Stimulated activated CD8-positive, alpha-beta memory T cell treated with anti-CD3 and anti-CD28 coated beads, Interleukin-15, amount 100 ng/mL, for 24 hours (primary cell): ENCODE measurements around the gene DNAAF3.
A peak's percentile ranks its signal among the peaks of the same experiment; 100 is the strongest.
"Not testable (repeated sequence)": the region's sequence is repeated elsewhere in the genome, so short reads cannot be mapped to it uniquely, and the experiment has no call there.

Experiments used
- DNase-seq: peaks from one replicate; pipeline ENCODE4 v3.0.0-alpha.2; 2020; ENCODE audit warnings: low read depth

The DNAAF3 gene

DNA sequence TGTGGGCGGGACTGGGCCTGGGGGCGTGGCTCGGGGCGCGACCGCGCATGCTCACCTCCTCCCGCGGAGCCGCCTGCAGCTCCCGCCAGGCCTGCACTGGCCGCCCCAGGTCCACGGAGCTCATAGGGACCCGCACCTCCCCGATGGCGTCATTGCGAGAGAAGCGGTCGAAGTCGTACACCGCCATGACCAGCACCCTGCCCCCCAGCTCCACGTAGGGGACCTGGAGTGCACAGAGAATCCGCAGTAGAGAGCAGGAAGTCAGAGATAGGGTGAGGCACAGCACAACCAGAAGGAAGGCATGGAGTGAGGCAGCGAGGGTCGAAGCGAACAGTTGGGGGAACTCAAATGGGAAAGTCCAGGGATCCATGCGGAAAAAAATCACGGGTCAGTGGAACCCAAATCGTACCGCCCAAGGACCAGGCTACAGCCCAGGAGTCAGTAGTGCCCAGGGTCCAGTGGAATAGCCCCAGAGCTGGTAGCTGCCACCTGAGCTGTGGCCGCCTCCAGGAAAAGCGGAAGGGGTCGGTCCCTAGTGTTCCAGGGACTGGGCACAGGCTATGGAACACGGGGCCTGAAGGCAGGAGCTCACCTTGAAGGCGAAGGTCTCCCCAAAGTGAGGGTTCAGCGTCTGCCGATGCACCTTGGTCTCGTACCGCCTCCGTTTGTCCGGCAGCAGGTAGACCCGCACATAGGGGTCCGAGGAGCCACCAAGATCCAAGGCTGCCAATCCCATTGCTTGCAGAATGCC is 8.9 kb upstream of the DNAAF3 start:
- no peak for DNase-seq

GRCh38 chr19:55174425-55175116 is 8.2 kb upstream of the DNAAF3 start:
- DNase-seq: no peak

DNA sequence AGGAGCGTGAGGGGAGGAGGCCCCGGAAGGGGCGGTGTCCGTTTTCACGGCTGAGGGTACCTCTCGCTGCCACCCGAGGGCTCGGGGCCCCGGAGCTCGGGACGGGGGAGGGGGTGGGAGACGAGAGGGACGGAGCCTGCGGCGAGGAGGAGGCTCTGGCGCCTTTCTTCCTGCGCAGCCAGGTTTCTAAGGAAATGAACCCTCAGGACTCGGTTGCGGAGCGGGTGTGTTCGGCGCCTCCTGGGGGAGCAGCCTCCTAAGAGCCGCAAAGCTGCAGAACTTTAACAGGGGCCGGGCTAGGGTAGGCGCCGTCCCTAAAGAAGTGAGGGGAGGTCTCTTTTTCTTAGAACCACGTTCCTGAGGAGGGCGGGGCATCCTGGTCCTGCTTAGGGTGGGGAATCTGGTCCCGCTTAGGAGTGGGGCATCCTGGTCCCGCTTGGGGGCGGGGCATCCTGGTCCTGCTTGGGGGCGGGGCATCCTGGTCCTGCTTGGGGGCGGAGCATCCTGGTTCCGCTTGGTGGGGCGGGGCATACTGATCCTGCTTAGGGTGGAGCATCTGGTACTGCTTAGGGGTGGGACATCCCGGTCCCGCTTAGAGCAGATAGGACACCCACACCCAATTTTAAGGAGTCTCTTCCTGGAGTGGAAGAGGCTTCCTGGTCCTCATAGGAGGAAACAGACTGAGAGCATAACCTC is 7.4 kb upstream of the DNAAF3 start:
- DNase-seq: no peak

- no peak for DNase-seq
Measured at GRCh38 chr19:55173186-55173713, 6.8 kb upstream of the DNAAF3 start.

GRCh38 chr19:55172741-55173140 is 6.3 kb upstream of the DNAAF3 start:
- no peak for DNase-seq

DNA sequence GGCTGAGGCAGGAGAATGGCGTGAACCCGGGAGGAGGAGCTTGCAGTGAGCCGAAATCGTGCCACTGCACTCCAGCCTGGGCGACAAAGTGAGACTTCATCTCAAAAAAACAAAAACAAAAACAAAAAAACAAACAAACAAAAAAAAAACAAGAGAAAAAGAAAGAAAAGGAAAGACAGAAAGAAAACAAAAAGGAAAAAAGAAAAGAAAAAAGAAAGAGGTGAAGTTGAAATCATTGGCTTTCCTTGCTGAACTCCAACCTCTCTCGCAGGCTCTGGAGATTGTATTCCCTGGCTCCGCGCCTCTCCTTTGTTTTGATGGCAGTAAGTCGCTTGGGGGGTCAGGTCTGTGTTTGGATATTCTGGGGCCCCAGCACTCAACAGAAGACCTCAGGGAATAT is 5.9 kb upstream of the DNAAF3 start:
- DNase-seq: not testable (repeated sequence)

DNA sequence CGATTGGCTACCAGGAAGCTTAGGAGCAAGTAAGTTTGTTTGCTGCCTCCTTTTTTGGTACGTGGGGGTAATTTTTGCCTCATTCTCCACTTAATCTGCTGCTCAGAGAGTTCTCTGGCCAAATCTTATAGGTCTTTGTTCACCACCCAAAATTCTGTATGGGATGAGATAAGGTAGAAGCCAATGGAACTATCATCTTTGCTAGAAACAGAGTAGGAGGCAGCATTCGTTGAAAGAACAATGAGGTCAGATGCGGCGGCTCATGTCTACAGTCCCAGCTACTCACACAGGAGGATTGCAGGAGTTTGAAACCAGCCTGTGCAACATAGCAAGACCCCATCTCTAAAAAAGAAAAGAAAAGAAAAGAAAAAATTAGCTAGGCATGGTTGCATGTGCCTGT is 5.0 kb upstream of the DNAAF3 start:
- DNase-seq: no peak

GRCh38 chr19:55169136-55169535 is 2.7 kb upstream of the DNAAF3 start:
- no peak for DNase-seq

- DNase-seq: no peak
Measured at GRCh38 chr19:55165952-55166529, 372 bp downstream of the DNAAF3 start.

DNA sequence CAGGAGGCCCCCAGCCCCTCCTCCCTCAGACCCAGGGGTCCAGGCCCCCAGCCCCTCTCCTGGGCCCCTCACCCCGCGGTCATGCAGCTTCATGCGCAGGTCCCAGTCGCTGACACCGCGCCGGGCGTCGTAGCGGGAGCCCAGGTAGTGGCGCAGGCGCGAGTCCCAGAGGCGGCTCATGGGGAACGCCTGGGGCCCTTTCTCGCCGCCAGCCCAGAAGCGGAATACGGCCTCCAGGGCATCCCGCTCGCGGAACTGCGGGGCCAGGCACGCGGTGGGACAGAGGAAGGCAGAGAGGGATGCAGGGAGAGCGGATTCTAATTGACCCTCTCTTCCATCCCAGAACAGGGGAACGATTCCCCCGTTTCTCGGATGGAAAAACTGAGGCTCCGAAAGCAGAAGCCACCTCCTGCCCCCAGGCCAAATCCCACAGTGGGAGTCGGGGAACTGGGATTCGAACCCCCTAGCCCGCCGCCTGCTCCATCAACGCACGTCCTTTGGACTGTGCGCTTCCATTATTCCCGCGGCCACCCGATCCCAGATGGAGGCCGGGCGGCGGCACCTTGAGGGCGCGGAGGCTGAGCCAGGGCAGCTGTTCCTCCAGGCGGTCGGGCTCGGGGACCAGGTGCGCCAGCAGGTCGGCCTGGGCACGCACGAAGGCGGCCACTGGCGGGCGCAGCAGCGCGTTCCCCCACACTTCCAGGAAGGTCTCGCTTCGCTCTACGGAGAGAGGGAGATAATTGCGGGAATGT is 4.7 kb downstream of the DNAAF3 start:
- DNase-seq: no peak

DNA sequence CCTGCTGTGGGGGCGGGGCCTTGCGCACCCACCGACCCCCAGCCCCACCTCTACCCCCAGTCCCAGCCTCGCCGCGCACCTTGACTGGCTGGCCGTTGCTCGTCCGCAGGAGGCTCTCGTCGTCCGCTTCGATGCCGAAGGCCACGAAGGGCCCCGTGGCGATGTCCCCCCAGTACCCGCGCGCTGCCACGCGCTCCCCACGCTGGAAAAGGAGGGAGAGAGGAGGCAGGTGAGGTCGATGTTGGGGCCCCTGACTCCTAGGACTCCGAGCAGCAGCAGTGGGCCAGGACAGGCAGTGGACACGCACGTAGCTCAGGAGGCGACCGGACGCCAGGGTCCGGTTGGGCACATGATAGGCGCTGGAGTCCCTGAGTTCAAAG is 5.4 kb downstream of the DNAAF3 start:
- no peak for DNase-seq

DNA sequence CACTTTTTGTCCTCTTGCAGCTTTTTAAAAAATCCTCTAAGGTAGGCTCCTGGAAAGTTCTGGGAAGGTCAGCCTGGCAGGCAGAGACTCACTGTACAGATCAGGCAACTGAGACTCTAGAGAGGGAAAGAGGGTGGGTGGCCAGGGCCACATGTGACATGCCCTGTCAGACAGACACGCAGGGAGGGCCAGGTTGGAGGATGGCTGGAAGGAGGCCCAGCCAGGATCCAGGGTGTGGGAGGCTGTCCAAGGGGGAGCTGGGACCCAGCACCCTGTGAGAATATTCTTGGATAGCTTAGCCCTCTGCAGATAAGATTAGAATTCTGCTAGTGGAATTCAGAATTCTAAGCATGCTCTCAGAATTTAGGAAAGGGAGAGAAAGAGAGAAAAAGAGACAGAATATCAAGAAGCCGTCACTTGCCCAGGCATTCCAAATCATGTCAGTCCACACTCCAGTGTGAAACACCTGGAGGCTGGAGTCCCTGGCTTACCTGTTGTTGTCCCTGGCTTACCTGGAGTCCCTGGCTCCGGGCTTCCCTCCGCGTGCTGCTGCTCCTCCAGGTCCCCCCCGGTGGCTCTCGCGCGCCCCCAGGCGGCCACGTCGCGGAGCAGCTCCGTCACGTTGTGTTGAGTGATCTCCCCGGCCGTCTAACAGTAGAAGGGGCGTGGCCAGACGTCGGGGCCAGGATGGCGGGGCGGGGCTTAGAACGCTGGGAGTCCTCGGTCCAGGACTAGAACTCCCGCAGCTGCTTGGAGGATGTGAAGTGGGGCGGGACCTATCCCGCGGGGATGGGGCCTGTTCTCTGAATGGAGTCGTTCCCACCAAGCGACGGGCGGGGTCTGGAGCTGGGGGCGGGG is 6.1 kb downstream of the DNAAF3 start:
- peak; percentile 70 for DNase-seq

- DNase-seq: no peak
Measured at GRCh38 chr19:55158848-55159749, 7.3 kb downstream of the DNAAF3 start.

GRCh38 chr19:55158423-55158822 is 8.0 kb downstream of the DNAAF3 start:
- no peak for DNase-seq

- DNase-seq: no peak
Measured at GRCh38 chr19:55157064-55157908, 9.1 kb downstream of the DNAAF3 start, which contains the start of gene TNNI3. Gene TNNI3, minus strand, starts transcription at chr19:55157732. Its CDS starts 143 bp downstream, at chr19:55157589.

DNA sequence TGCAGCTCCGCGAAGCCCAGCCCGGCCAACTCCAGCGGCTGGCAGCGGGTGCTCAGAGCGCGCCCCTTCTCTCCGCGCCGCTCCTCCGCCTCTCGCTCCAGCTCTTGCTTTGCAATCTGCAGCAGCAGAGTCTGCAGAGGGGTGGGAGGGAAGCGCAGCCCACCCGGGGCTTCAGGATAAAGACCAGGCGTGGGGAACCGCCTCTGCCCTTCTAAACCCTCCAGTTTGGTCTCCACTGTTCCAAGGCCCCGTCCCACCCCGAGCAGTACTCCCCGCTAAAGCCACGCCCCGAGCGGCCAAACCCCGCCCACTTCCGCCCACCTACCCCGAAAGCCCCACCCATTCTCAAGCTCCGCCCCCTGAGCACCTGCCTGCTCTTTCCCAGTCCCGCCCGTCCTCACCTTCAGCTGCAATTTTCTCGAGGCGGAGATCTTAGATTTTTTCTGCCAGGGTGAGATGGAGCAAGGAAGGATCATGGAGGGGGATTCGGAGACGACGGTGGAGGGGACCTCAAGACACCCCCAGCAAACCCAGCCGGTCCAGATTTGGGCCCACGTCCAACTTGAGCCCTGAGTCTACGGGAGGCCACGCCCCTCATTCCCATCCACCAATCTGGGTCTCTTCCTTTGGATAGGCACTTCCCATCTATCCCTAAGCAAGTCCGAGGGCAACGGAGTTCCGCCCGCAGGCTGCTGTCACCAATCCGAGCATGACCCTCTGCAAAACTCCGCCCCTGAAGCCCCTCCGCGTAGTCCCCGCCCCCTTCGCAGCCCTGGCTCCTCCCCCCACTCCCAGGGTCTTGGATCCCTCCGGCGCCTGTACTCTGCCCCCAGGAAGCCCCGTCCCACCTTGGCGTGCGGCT is 10.0 kb downstream of the DNAAF3 start:
- DNase-seq: no peak

- not testable (repeated sequence) for DNase-seq
Measured at GRCh38 chr19:55155784-55156183, 10.6 kb downstream of the DNAAF3 start.
